Stromal cell of bone marrow (primary cell): Measurements from ENCODE around the gene TBL2.
A peak's percentile ranks its signal among the peaks of the same experiment; 100 is the strongest.
"Not testable (repeated sequence)": the region's sequence is repeated elsewhere in the genome, so short reads cannot be mapped to it uniquely, and the experiment has no call there.

Source experiments
- DNase-seq: peaks from one replicate; pipeline ENCODE4 v3.0.0-alpha.2; 2012; ENCODE audit warnings: low read depth

The TBL2 gene

DNA sequence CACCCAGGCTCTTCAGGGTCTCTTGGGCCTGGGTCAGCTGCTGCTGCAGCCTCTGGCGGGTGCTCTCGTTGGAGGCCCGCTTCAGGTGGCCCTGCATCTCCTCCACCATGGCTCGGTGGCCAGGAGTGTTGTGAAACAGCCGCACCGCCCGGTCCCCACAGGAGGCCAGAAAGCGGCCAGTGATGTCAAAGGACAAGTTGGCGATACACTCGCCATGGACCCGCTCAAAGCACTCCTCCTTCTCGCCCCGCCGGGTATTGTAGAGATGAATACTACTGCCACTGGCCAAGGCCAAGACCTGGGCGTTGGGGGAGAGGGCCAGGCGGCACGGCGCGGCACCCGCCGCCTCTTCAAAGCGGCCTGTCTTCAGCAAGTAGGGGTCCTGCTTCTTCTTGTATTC, 7.9 kb downstream of the TBL2 start:
- no peak for DNase-seq

DNA sequence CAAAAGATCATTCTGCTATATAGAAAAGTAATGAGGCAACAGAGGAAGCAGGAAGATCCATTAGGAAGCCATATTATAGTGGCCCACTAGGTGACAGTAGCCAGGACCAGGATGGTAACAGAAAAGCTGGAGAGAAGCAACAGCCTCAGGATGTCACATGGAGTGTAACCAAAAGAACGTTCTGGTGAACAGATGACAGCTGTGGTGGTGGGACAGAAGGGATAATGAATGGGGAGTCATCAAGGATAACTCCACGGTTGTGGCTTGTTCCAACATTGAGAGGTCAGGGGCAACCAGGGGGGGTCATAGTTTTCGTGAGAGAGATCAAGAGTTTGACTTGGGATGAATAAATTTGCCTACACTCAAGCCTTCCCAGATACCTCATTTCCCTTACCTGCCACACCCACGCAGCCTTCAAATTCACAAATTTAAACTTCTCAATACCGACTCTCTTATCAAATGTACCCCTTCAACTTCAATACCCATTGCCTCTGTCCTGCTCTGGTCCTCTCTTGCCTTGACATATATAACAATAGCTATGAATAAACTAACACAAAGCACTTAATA, 9.3 kb downstream of the TBL2 start:
- DNase-seq: no peak

DNA sequence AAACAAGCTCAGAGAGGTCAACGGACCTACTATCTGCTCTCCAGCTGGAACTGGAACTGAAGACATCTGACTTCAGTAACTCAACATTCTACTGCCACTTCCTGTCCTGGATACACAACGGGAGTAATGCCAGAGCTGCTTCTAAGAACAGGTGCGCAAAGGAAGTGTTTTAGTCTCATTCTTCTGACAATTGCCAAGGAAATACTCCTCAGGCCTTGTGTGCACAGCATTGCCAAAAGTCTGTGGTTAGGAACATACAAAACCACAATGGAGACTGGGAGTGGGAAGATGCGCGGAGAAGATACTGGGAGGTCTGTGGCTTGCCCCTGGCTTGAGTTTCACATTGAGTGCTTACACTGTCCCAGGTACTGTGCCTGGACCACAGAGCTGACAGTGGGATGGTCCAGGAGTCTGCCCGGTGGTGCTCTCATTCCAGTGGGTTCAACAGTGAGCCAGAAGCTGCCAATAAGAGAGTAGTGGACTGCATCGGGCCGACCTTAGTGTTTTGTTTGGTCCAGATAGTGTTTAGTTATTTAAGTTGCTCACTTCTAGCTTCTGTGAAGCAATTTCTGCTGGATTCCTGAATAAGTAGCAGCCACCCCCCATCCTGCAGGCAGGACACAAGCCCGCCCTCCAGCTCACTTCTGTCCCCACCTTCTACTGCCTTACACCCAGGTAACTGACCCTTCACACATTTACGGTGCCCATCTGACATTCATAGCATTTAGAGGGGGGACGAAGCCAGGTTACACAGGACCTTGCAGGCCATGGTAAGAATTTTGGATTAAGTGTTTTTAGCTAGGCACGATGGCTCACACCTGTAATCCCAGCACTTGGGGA, 10.3 kb downstream of the TBL2 start:
- DNase-seq: no peak

DNA sequence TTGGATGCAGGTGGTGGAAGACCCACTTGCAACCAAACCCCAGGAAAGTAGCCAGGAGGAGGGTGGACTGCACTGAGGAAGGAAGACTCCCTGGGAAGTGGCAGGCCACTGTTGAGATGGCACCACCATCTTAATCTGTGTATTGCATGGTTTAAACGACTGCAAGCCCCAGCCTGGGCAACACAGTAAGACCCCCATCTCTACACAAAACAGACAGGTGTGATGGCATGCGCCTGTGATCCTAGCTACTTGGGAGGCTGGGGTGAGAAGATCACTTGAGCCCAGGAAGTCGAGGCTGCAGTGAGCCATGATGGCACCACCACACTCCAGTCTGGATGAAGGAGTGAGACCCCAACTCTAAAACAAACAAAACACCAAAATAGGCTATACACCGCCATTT, 11.2 kb downstream of the TBL2 start:
- no peak for DNase-seq

DNA sequence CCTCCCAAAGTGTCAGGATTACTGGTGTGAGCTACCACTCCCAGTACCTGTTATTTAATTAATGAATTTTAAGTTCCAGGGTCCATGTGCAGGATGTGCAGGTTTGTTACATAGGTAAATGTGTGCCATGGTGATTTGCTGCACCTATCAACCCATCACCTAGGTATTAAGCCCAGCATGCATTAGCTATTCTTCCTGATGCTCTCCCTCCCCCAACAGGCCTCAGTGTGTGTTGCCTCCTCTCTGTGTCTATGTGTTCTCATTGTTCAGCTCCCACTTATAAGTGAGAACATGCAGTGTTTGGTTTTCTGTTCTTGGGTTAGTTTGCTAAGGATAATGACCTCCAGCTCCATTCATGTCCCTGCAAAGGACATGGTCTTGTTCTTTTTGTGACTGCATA, 11.9 kb downstream of the TBL2 start:
- not testable (repeated sequence) for DNase-seq

DNA sequence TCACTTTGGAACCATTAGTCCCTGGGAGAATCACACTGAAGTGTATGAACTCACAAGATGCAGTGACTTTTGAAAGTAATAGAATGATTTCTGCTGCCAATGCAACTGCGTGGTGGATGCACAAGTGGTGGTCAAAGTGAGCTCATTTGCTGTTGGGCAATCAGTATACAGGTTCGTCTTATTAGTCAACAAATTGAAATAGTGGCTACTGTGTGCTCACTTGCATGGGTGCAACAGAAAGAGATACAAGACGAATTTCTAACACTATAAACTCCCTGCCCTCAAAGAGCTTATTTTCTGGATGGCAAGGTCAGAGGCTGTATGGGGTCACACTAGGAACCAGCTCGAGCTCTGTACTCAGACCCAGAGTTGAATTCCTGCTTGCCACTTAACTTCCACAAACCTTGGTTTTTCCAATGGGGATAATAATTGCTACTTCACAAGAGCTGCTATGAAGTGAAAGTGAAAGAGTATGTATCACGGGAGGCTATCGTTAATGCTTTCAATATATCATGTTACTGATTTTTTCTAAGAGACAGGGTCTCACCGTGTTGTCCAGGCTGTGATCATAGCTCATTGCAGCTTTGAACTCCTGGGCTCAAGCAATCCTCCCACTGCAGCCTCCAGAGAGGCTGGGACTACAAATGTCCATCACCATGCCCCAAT, 12.6 kb downstream of the TBL2 start:
- DNase-seq: no peak

DNA sequence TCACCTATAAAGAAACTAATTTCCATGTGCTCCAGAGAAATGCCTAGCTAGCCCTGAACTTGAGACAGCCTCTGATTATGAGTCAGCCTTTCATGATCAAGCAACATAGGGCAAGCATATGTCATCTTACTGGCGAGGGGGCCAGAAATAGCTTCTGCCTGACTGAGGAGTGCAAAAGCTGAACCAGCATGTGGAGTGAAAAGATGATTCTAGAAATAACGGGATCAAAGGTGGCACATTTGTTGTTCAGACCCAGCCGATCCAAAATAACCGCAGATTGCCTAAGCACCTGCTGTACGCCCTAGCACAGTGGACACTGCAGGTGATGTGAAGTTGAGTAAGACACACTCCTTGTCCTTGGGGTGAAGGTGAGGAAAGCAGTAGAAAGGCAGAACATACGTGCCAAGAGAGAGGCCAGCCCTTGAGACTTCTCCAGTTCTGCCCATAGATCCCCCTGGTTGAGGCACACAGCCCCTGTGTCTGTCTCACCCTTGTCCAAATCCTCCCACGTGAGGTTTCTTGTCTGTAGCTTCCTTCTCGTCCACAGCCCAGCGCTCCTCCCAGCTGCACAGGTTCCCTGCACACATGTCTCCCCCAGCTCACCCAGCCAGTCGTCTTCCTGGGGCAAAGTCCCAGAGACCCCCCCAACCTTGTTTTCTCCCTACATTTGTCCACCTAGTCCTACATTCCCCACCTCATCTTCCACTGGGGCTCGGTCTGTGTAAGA, 18.1 kb downstream of the TBL2 start:
- peak; percentile 84 for DNase-seq

DNA sequence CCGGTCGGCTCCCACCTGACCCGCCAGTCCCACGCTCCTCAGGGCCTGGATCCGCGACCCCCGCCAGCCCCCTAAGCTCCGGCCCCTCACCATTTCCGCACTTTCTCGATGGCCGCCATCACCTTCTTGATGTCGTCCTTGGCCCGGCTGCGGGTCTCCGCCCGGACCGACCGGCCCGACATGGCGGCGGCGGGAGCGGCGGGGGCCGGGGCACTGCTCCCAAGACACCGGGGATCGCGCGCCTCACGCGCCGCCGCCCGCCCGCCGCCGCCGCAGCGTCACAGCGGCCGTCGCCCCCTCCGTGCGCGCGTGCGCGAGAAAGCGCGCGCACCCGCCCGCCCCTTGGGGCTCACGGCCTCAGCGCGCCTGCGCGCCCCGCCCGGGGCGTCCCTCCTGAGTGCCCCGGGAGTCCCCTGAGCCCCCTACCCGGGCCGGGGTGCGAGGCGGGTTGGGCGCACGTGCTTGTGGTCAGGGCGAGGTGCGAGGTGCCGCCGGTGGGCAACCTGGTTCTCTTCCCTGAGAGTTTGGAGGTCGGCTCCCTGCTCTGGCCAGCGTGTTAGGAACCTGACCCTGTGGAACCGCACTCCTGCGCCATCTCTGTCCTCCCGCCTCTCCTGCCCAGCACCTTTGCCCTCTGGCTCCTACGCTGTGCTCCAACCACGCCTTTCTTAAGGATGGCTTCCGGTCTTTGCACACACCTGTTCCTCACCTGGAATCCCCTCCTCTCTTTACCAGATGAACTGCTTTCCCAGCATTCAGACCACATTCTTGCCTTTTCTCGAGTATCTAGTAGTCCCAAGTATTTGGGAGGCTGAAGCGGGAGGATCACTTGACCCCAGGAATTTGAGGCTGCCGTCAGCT, 20.8 kb downstream of the TBL2 start, which contains the start of gene BCL7B:
Gene BCL7B, minus strand, starts transcription at position 294 of the 861 bp plus-strand sequence. Its CDS starts 112 bp downstream, at position 182.
- DNase-seq: no peak

DNA sequence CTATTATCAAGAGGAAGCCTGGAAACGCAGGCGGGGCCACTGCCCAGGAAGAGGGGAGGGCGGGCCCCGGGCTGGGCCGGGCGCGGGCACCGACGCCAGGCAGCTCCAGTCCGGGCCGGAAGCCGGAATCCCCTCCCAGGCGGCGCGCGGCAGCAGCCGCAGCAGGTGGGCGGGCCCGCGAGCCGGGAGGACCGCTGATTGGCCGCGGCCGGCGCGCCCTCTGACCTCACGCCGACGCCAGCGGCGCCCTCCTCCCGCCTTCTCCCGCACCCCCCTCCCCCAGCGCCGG, 21.3 kb downstream of the TBL2 start:
- peak; percentile 91 for DNase-seq

DNA sequence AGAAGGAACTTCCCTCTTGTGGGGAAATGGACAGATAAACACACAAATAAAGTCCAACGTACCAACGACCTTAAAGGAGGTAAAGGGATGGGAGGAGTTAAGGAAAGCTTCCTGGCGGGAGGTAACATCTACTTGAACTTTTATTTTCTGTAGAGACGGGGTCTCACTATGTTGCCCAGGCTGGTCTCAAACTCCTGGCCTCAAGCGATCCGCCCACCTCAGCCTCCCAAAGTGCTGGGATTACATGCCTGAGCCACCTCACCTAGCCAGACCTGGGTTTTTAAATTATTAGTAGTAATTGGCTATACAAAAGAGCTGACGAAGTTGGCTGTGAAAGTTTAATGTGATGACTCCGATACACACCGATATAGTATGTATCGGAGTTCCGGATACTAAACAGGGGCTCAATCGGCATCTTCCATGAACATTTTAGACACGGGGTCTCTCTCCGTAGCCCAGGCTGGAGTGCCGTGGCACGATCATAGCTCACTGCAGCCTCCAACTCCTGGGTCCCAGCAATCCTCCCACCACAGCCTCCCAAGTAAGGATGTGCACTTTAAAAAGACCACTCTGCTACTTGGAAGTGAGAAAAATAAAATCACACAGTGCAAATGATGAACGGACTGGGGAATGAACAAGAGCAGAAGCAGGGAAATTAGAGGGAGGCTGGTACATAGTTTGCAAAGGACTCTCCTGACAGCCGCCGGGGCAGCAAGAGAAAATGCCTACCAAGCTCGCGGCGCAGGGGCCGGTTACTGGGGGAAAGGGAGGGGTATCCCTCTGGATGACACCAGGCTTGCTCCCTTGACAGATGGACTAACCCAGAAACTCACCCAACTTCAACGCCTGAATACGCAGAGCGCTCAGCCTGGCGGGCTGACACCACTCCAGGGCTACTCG, 21.9 kb downstream of the TBL2 start:
- no peak for DNase-seq

DNA sequence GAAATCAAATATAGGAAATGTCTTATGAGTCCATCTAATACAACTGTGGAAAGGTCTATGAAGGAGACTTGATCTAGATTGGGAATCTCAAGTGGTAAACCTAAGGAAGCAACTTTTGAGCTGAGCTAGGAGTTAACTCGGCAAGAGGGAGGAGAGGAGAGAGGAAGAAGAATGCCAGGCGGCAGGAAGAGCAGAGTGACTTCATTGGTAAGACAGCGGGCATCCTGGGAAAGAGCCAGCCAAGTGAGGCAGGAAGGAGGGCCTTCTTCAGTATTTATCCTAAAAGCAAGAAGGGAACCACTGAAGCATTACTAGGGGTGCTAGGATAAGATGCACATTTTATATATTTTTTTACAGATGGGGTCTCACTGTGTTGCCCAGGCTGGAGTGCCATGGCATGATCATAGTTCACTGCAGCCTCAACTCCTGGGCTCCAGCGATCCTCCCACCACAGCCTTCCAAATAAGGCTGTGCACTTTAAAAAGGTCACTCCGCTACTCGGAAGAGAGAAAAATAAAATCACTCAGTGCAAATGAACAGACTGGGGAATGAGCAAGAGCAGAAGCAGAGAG, 22.9 kb downstream of the TBL2 start:
- no peak for DNase-seq

DNA sequence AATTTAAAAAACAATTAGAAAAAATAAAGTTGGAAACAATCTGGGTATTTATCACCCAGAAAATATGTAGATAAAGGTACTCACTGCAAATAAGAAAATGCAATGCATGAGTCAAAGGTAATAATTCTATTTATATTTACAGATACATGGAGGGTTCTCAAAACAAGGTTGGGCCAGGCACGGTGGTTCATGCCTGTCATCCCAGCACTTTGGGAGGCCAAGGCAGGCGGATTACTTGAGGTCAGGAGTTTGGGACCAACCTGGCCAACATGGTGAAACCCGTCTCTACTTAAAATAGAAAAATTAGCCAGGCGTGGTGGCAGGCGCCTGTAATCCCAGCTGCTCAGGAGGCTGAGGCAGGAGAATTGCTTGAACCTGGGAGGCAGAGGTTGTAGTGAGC, 28.3 kb downstream of the TBL2 start:
- DNase-seq: not testable (repeated sequence)

DNA sequence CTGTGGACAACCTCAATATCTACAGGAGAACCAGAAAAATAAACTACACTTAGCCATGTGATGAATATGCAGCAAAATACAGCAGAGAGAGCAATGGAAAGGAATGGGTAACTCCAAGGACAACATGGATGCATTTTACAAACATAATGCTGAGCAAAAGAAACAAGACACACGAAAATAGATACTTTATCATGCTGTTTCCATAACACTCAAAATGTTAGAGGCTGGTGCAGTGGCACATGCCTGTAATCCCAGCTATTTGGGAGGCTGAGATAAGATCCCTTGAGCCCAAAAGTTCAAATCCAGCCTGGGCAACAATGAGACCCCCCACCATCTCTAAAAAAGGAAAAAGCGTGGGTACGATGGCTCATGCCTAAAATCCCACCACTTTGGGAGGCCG, 29.2 kb downstream of the TBL2 start:
- no peak for DNase-seq

DNA sequence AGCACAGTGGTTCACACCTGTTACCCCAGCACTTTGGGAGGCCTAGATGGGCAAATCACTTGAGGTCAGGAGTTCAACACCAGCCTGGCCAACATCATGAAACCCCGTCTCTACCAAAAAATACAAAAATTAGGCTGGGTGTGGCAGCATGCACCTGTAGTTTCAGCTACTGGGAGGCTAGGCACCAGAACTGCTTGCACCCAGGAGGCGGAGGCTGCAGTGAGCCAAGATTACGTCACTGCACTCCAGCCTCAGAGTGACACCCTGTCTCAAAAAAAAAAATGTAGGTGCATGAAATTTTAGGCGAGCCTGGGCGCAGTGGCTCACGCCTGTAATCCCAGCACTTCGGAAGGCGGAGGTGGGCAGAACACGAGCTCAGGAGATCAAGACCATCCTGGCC, 30.5 kb downstream of the TBL2 start:
- DNase-seq: no peak

DNA sequence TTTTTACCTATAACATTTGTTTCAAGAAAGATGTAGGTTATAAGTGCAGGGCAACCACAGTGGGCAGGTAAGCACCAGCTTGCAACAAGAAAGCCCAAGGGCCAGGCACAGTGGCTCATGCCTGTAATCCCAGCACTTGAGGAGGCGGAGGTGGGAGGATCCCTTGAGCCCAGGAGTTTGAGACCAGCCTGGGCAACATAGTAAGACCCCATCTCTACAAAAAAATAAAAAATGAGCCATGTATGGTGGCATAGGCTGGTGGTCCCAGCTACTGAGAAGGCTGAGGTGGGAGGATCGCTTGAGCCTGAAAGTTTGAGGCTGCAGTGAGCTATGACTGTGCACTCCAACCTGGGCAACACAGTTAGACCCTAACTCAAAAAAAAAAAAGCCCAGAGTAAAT, 33.7 kb downstream of the TBL2 start:
- no peak for DNase-seq

DNA sequence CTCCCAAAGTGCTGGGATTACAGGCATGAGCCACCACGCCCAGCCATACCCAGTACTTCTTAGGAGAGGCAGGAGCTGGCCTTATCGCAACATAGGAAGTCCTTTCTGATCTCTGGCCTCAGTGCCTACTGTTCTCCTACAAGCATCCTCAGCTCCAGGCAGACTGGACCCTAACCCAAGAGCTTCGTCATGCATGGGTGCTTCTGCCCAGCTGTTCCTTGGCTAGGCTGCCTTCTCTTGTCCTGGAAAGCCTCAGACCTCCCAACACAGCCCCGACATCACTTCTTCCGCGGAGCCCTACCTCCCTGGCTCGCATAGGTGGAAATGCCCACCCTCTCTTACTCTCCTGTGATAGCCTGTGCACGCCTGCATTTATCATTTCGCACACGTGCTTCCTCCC, 36.7 kb downstream of the TBL2 start:
- no peak for DNase-seq

DNA sequence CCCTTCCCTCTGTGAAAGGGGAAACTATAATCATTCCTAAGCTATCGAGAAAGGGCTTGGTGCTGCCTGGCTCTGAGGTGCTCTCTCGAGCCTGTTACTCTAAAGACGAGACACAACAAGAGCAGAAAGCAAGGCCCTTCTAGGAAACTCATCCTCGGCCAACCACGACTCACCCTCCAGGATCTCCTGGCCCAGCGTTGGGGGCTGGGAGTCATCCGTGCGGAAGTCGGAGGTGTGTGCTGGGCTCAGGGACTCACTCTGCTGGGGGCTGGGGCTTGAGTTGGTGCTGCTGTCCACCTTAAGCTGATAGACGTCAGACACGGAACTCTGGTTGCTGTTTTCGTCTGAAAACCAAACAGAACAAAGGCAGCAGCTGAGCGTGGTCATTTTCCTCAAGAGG, 38.7 kb downstream of the TBL2 start:
- no peak for DNase-seq

DNA sequence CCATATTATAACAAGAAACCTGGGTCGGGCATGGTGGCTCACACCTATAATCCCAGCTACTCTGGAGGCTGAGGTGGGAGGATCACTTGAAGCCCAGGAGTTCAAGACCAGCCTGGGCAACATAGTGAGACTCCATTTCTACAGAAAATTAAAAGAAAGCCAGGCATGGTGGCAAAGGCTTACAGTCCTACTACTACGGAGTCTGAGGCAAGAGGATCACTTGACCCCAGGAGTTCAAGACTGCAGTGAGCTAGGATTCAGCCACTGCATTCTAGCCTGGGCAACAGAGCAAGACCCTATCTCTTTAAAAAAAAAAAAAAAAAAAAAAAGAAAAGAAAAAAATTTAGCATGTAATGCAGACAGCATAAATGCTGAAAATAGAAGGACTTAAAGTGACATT, 39.9 kb downstream of the TBL2 start:
- DNase-seq: not testable (repeated sequence)

DNA sequence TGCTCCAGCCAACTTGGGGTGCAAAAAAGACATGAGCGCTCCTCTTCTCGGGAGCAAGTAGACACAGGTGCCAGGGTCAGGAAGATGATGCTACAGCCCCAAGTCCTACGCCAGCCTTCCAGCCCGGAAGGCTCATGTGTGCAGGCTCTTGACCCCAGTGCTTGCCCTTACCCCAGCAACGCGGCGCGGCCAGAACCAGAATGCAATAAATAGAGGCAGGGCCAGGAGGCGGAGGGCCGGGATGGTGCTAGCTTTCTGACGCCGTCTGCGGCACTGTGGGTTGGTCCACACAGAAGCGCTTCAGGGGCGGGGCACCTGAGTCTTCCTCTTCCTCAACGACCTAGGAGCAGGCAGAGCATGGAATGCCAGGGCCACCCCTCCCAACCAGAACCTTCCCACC, 41.3 kb downstream of the TBL2 start:
- no peak for DNase-seq

DNA sequence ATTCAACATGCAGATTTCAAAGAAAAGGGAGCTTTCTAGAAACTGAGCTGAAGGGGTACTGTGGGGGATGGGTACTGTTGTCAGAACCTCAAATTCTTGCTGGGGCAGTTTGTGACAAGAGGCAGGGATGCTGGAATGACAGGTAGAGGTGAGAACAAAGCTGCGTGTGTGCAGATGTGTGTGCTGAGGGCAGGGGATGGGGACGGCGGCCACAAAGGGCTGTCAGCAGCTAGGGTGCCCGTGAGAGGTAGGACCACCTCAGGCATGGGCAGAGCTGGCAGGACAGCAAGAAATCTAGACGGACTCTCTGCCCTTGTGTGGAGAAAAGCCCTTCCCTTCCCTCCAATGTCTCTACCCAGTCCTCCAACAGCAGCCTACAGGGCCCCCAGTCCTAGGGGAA, 41.9 kb downstream of the TBL2 start:
- no peak for DNase-seq
